ENCODE results near the gene GRK5.

GRK5 gene

GRCh38 chr10:119477444-119477843 is 270.1 kb downstream of the GRK5 start:
- intact Hi-C loops (cut with DNase I), result no loop called here
- peak in 1 of 10 donors; percentile 49 for DNase-seq

GRCh38 chr10:119478111-119478802 is 270.9 kb downstream of the GRK5 start:
- intact Hi-C loops (cut with DNase I), result no loop called here
- DNase-seq, result peak in 1 of 10 donors; percentile 47

GRCh38 chr10:119478811-119479341 is 271.5 kb downstream of the GRK5 start:
- intact Hi-C loops (cut with DNase I), result no loop called here
- DNase-seq, result peak in 1 of 10 donors; percentile 67

- intact Hi-C loops (cut with DNase I), result no loop called here
- peak in 1 of 10 donors; percentile 16 for DNase-seq
These were observed 272.2 kb downstream of the GRK5 start for GRCh38 chr10:119479532-119479931.

- peak in 1 of 10 donors; percentile 20 for DNase-seq
- intact Hi-C loops (cut with DNase I), result no loop called here
These were observed 273.3 kb downstream of the GRK5 start for GRCh38 chr10:119480667-119481066.

GRCh38 chr10:119481781-119482426 is 274.5 kb downstream of the GRK5 start:
- peak in 1 of 10 donors; percentile 77 for DNase-seq
- intact Hi-C loops (cut with DNase I), result no loop called here

GRCh38 chr10:119483001-119483400 is 275.6 kb downstream of the GRK5 start:
- no peak for DNase-seq
- intact Hi-C loops (cut with DNase I), result no loop called here

GRCh38 chr10:119483839-119484238 is 276.5 kb downstream of the GRK5 start:
- no peak for DNase-seq
- intact Hi-C loops (cut with DNase I), result no loop called here

- DNase-seq, result peak in 2 of 10 donors; percentile 5 to 16
- intact Hi-C loops (cut with DNase I), result no loop called here
These were observed 281.3 kb downstream of the GRK5 start for GRCh38 chr10:119488675-119489074.

GRCh38 chr10:119489991-119490326 is 282.6 kb downstream of the GRK5 start:
- DNase-seq, result peak in 1 of 10 donors; percentile 20
- intact Hi-C loops (cut with DNase I), result no loop called here

- intact Hi-C loops (cut with DNase I), result no loop called here
- DNase-seq, result no peak
These were observed 284.8 kb downstream of the GRK5 start for GRCh38 chr10:119491966-119492757.

- no peak for DNase-seq
- intact Hi-C loops (cut with DNase I), result no loop called here
These were observed 285.8 kb downstream of the GRK5 start for GRCh38 chr10:119493155-119493554.

- DNase-seq, result no peak
- intact Hi-C loops (cut with DNase I), result no loop called here
These were observed 287.1 kb downstream of the GRK5 start for GRCh38 chr10:119494236-119495020.

- intact Hi-C loops (cut with DNase I), result no loop called here
- DNase-seq, result no peak
These were observed 287.7 kb downstream of the GRK5 start for GRCh38 chr10:119495021-119495505.

GRCh38 chr10:119495545-119495944 is 288.2 kb downstream of the GRK5 start:
- no peak for DNase-seq
- intact Hi-C loops (cut with DNase I), result no loop called here

GRCh38 chr10:119496273-119496672 is 288.9 kb downstream of the GRK5 start:
- no peak for DNase-seq

GRCh38 chr10:119497243-119497642 is 289.9 kb downstream of the GRK5 start:
- intact Hi-C loops (cut with DNase I), result no loop called here
- DNase-seq, result no peak

More at GRCh38 chr10:119496273-119496672, 288.9 kb downstream of the GRK5 start:
- intact Hi-C loops (cut with DNase I), result no loop called here

GRCh38 chr10:119498889-119499676 is 291.7 kb downstream of the GRK5 start:
- DNase-seq, result no peak
- intact Hi-C loops (cut with DNase I), result no loop called here

GRCh38 chr10:119499677-119500002 is 292.3 kb downstream of the GRK5 start:
- intact Hi-C loops (cut with DNase I), result no loop called here
- no peak for DNase-seq
